HCEC 1CT (cell line): ENCODE data around the gene OGFOD3.
"Not testable (repeated sequence)": the region's sequence is repeated elsewhere in the genome, so short reads cannot be mapped to it uniquely, and the experiment has no call there.

Source experiments
- DNase-seq: peaks from one replicate; pipeline ENCODE4 v3.0.0-alpha.2; 2017

The OGFOD3 gene

DNA sequence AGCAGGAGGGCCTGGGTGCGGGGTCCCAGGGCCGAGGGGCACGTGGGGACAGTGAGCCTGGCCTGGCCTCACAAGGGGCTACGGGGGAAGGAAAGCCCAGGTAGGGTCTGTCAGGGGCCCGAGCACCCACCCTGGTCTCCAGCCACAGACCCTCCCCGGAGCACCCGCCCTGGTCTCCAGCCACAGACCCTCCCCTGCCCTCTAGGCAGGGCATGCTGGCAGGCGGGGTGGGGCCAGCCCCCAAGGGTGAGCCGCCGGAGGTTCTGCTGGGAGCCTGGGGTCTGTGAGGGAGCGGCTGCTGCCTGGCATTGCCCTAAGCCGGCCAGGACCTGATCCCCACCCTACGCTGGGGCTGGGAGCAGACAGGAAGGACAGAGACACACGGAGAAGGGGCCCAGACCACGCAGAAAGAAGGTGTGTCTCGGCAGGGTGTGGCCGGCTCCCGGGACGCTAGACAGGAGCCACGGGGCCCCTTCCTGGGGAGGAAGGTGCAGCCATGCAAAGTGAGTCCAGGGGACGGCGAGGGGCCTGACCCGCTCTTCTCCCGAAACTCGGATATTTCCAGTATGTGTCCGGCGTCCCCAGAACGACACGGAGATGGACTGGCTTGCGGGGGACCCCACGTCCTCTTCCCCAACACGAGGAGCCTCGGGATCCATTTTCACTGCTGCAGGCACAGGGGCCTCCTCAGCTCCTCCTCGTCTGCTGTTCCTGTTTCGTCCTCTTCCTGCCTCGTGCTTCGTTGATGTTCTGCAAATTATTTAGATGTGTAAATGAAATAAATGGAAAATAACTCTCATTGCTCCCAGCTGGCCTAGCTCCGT lies 31.3 kb downstream of the OGFOD3 start:
- DNase-seq, result no peak

DNA sequence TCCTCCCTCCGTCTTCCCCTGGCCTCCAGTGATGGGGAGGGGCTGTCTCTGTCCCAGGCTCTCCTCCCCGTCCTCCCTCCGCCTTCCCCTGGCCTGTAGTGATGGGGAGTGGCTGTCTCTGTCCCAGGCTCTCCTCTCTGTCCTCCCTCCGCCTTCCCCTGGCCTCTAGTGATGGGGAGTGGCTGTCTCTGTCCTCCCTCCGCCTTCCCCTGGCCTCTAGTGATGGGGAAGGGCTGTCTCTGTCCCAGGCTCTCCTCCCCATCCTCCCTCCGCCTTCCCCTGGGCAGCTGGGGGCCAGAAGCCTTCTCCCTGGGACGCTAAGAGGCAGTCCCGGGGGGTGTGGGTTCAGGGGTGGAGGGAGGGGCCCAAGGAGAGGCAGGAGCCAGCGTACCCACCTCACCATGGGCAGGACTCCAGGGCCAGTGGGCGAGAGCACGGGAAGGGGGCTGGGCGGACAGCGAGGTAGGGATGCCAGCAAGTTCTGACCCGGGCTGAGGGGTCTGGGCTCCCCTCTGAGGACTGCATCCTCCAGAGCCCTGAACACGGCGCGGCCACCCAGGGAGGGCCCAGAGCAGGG lies 32.0 kb downstream of the OGFOD3 start:
- DNase-seq, result no peak

DNA sequence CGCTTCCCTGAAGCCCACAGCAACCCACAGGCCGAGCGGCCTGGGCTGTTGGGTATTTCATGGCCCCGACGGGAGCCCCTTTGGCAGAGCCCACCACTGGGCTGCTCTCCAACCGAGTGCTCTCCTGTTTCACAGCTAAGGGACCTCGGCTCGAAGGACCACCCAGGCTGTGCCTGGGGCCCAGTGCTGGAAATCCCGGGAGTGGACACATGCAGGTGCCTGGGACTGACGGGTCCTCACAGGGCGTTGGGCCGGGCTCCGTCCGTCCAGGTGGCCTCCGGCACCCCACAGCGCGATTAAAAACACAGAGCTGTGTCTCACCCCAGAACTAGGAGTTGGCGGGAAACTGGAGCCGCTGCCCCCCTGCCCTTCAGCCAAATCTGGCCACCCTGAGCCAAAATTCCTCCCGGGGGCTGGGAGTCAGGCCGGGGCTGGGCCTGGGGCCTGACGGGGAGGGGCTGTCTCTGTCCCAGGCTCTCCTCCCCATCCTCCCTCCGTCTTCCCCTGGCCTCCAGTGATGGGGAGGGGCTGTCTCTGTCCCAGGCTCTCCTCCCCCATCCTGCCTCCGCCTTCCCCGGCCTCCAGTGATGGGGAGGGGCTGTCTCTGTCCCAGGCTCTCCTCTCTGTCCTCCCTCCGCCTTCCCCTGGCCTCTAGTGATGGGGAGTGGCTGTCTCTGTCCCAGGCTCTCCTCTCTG lies 32.7 kb downstream of the OGFOD3 start:
- no peak for DNase-seq

DNA sequence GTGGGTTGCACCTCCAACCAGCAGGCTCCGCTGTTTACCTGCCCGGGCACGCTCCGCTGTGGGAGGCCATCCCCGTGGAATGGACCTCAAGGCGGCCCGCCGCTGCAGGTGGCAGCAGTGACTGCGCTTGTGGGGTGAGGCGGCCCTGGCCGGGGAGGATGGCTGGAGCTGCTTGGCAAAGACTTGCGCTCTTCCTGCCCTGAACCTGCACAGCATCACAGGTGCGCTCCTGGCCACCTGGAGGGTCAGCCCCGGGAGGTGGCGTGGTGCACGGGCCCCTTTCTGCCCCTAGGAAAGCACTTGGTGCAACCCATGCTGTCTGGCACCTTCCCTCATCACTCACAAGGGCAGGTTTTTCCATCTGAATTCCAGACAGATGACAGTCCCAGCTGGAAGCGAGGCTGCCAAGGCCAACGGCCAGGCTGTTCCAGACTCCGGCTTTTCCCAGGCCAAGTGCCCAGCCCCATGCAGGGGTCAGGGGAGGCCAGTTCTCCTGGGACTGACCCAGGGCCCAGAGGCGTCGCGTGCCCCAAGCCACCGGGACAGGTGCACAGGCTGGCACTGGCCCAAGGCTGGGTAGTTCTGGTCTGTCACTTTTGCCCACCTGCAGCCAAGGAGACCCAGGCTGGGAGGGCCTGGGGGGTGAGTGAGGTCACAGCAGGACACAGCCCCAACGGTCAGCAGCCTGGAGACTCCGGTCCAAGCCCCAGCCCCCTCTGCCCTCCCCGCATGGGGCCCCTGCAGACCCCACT lies 33.5 kb downstream of the OGFOD3 start:
- peak; percentile 47 for DNase-seq

DNA sequence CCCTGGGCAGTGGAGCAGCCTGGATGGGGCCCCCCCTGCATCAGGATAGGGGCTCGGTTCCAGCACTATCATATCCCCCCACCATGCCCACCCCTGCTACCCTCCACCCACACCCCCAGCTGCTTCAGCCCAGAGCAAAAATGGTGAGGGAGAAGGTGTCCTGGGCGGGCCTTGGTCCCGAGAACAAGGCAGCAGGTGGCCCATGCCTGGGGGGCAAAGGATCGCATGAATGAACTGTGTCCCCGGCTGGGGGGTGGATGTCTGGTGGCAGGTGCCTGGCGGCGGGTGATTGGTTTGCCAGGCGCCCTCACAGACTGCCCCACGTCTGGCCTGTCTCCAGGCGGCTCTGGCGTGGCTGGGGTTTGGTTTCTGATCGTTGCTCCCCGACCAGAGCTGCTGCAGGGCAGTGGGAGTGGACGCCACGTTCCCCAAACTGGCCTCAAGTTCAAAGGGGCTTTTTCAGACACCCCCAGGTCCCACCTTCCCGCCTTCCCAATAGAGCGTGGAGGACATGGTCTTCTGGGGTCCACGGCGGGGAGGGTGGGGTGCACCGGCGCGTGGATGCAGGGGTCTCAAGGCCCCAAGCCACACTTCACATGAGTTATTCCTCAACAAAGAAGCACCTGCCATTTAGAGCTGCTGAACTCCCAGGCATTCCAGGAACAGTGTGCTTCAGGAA lies 34.2 kb downstream of the OGFOD3 start:
- DNase-seq, result no peak

DNA sequence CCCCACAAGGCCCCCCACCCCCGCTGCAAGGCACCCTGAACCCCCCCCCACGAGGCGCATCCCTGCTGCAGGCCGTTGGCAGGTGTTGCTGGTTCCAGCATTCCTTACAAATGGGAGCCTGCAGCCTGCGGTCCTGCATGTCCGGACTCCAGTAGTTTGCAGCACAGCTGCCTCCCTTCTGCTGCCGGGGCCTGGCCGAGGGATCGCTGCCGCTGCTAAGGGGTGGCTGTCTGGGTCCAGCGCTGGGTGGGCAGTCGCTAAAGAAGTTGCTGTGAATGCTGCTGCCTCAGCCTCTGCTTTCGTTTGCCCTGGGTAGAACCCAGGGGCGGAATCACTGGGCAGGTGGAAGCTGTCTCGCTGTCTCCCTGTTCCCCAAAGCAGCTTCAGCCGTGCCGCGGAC lies 35.0 kb downstream of the OGFOD3 start:
- no peak for DNase-seq

DNA sequence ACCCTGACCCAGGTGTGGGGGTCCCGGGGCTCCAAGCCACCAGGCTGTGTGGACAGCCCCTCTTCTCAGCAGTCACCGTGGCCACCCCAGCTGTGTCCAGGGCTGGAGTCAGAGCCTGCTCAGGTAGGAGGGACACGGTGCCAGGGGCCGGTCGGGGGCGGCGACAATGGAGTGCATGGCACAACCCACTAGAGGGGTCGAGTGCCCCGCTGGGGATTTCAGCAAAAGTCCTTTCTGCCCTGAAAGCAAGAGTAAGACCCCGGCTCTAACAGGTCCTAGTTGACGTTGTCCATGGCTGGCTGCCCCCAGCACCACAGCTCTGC lies 35.5 kb downstream of the OGFOD3 start:
- DNase-seq, result no peak

DNA sequence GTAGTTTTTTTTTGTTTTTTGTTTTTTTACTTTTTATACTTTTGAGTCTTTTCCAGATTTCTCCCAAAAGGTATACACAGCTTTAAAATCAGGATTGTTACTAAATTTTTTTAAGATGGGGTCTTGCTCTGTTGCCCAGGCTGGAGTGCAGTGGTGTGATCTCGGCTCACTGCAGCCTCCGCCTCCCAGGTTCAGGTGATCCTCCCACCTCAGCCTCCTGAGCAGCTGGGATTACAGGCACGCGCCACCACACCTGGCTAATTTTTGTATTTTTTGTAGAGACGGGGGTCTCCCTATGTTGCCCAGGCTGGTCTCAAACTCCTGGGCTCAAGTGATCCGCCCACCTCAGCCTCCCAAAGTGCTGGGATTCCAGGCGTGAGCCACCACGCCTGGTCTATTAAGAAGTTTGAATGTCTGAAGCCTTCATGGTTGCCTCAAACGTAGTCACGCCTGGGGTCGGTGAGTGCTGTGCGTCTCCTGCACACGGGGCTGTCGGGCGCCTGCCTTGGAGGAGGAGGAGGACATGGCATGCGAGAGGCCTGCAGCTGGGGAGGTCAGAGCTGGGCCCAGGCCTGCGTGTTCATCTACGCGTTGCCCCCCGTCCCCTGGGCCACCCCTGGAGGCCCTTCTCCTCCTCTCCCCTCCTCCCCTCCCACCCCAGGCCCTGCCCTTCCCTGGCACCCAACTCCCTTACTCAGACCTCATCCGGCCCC lies 36.0 kb downstream of the OGFOD3 start:
- not testable (repeated sequence) for DNase-seq

DNA sequence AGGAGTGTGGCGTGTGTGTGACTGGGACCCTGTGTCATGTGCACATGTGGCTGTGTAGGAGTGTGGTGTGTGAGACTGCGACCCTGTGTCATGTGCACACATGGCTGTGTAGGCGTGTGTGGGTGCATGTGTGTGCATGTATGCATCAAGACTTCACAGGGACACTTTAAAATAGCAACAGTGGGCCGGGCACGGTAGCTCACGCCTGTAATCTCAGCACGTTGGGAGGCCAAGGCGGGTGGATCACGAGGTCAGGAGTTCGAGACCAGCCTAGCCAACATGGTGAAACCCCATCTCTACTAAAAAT lies 36.7 kb downstream of the OGFOD3 start:
- not testable (repeated sequence) for DNase-seq

DNA sequence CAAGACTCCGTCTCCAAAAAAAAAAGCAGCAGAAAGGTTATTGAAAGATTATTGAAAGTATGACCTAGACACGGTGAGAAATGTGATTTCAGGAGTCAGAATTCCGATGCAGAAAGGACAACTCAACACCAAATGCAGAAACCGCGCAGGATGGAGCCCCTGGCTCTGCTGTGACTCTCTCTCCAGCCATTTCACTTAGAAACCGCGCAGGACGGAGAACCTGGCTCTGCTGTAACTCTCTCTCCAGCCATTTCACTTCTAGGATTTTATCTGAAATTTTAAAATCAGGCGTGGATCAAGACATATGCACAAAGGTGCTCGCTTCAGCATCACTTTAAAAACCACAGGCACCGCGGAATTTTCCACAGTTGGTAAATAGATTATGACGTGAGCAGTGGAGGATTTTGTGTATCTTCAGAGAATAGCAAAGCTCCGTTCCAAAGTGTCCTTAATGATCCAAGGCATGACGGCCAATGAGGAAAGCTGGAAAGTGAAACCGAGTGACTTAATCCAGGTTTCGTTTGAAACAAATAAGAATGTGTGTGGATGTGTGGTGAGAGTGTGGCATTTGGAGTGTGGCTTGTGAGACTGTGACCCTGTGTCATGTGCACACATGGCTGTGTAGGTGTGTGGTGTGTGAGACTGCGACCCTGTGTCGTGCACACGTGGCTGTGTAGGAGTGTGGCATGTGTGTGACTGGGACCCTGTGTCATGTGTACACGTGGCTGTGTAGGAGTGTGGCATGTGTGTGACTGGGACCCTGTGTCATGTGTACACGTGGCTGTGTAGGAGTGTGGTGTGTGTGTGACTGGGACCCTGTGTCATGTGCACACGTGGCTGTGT lies 37.3 kb downstream of the OGFOD3 start:
- no peak for DNase-seq

DNA sequence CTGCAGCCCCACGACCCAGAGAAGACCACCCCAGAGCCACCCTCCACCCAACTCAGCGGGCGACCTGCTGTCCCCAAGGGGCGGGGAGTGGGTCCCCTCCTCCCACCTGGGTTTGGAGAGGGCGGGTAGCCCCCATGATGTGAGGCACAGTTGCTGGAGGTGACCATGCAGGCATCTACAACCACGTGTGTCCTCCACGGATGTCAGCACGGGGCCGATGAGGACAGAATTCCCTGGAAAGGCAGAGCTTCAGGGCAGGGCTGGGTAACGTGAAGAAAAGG lies 39.7 kb downstream of the OGFOD3 start:
- DNase-seq, result no peak

DNA sequence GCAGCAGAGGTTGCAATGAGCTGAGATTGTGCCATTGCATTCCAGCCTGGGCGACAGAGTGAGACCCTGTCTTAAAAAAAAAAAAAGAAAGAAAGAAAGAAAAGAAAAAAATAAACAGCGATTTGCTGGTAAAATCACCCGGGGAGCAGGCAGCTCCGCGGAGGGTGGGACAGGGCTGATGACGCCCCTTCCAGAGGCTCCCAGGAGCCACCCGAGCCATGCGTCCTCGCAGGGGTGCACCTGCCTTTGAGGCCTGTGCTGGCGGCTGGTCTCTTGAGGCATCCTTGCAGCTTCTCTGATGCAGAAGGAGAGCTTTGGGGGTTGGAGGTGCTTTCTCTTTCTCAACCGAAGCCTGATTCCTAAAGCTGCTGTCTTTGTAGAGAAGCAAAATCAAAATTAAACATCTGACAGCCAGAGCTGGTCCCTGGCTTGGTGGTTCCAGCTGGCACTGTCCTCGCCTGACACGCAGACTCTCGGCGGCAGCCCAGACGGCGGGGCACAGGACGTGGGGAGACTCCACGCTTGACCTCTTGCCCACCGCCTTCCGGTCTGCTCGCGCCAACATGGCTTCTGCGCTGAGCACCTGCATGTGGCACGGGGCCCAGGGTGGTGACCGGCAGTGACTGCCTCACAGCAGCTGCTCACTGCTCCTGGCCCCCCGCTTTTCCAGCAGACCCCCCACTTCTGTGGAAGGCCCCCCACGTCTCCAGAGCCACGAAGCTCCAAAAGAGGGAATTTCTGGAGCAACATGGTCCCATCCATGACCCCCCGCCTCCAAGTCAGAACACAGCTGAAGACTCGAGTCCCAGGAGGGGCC lies 40.3 kb downstream of the OGFOD3 start:
- DNase-seq, result no peak

DNA sequence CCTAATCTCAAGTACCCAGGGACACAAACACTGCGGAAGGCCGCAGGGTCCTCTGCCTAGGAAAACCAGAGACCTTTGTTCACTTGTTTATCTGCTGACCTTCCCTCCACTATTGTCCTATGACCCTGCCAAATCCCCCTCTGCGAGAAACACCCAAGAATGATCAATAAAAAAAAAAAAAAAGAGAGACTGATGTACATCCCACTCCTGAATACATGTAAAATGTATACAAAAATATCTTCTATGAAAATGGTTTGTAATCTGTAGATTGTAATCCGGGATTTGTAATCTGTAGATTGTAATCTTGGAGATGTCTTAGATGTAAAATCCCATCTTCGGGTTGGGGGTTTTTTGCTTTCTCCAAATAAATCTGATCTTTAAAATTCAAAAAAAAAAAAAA lies 41.1 kb downstream of the OGFOD3 start:
- not testable (repeated sequence) for DNase-seq

DNA sequence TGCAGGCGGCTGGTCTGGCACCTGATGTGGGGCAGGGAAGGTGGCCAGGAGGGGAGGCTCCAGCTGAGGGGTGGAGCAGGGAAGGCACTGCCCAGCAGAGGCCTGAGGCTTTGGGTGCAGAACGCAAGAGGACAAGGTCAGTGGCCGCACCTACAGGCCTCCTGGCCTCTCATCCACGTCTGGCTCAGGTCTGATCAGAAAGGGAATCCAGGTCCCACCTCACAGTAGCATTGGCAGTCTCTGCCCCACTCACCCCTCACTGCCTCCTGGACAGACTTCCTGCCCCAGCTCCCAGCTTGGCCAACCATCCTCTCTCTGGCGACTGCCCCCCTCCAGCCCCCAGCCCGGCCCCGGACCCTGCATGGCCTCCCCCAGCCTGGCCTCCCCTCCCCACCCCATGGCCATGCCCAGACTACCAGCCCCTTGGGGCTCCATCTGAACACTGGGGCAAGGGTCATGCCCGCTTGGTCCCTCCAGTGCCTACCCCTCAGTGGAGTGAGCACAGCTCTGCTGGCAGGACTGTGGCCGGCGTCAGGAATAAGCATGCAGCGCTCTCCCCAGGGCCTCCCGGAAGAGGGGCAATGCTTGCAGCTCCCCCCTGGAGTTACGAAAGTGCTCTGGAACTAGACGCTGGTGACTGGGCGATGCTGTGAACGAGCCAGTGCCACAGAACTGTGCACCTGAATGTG lies 42.2 kb downstream of the OGFOD3 start:
- DNase-seq, result no peak

DNA sequence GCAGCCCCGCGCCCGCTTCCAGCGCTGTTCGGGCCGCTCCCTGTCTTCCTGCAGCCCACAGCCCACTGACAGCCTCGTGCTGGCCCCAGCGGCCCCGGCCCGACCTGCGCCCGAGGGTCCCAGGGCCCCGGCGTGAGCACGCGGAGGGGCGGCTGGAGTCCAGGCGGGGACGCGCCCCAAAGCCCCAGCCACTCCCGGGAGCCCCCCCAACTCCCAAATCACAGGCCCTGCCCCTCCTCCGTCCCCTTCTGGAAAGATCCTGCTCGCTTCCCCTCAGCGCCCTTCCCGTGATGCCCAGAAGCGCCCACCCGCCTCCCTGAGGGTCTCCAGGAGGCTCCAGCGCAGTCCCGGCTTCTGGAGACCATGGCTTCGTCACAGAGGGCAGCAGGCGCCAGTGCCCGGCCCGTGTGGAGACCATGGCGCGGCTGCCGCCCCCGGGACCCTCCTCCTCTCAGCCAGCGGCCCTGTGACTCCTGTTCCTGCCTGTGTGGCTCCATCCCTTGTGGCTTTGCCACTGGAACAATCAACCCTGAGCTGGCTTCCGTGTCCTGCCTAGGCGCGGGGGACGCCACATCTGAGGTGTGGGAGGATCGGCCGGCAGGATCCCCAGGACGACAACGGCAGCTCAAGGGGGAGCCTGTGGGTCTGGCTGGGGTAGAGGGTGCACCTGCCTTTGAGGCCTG lies 42.9 kb downstream of the OGFOD3 start:
- DNase-seq, result no peak

DNA sequence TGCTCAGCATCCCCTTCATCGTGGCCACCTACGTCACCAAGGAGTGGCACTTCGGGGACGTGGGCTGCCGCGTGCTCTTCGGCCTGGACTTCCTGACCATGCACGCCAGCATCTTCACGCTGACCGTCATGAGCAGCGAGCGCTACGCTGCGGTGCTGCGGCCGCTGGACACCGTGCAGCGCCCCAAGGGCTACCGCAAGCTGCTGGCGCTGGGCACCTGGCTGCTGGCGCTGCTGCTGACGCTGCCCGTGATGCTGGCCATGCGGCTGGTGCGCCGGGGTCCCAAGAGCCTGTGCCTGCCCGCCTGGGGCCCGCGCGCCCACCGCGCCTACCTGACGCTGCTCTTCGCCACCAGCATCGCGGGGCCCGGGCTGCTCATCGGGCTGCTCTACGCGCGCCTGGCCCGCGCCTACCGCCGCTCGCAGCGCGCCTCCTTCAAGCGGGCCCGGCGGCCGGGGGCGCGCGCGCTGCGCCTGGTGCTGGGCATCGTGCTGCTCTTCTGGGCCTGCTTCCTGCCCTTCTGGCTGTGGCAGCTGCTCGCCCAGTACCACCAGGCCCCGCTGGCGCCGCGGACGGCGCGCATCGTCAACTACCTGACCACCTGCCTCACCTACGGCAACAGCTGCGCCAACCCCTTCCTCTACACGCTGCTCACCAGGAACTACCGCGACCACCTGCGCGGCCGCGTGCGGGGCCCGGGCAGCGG lies 43.6 kb downstream of the OGFOD3 start:
- no peak for DNase-seq

DNA sequence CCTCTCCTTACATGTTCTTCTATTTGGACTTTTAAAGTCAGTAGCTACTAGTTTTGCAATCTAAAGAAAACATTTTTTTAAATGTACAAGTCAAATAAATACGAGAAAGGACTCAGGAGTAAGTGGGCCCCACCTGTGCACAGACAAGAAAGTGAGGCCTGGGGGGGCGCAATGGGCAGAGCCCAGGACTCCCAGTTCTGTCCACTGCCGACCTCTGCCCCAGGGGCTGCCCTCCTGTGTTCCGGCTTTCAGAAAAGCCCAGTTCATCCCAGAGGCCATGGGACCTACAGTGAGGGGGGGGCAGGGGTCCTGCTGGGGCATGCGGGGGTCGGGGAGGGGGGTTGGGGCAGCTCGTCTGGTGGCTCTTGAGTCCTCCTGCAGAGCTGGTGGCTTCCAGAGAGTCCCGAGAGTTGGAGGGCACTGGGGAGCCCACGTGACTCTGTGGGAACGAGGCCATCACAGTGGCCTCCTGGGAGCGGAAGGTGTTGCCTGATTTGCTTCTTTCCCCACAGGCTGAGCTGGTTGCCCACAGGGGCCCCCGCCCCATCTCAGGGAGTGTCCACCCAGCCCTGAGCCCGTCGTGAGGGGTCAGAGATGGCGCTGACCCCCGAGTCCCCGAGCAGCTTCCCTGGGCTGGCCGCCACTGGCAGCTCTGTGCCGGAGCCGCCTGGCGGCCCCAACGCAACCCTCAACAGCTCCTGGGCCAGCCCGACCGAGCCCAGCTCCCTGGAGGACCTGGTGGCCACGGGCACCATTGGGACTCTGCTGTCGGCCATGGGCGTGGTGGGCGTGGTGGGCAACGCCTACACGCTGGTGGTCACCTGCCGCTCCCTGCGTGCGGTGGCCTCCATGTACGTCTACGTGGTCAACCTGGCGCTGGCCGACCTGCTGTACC lies 44.4 kb downstream of the OGFOD3 start:
- no peak for DNase-seq

DNA sequence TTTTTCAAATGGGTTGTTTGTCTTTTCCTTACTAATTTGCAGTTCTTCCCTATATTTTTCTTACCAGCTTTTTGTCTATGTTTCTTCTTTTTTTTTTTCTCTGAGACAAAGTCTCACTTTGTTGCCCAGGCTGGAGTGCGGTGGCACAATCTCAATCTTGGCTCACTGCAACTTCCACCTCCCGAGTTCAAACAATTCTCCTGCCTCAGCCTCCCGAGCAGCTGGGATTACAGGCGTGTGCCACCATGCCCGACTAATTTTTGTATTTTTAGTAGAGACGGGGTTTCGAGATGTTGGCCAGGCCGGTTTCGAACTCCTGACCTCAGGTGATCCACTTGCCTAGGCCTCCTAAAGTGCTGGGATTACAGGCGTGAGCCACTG lies 45.3 kb downstream of the OGFOD3 start:
- DNase-seq, result not testable (repeated sequence)
